Endothelial cell of umbilical vein (primary cell): Measurements from ENCODE around the gene DCUN1D5. TPM values are rescaled to one million over a fixed set of nuclear protein-coding genes. Genes with fewer than 3 reads are reported as not detected.

ENCODE experiments used
- BruUV-seq: library from RNA; stranded (reverse); fragments of 400-500 nt; replicated peaks from 2 replicates; lab custom pipeline; 2021; lab: Mats Ljungman, UMichigan
- CTCF ChIA-PET: fragments of 300-600, 350-600 bp; sonication (Branson Sonifier 250); formaldehyde crosslinking; loops from one replicate; lab custom pipeline; 2021; ENCODE audit warnings: antibody characterized with exemption, inconsistent platforms; lab: Charles Lee
- POLR2A ChIA-PET: fragments of 300-600, 350-600 bp; sonication (Branson Sonifier 250); formaldehyde crosslinking; loops from one replicate; lab custom pipeline; 2021; ENCODE audit warnings: antibody characterized with exemption, inconsistent platforms; lab: Charles Lee
- DNase-seq: peaks from one replicate; pipeline ENCODE4 v3.0.0-alpha.2; 2011; ENCODE audit warnings: low read depth, low spot score
- FAIRE-seq: peaks from 2 replicates; lab custom pipeline; 2011; peaks lifted over from hg19 to GRCh38; lab: Jason Lieb, UNC
- H2AFZ ChIP-seq: 2 replicates; pipeline ENCODE4 v1.6.0; 2012; ENCODE audit warnings: low read depth, low read length, control low read depth, inconsistent platforms
- H3K27ac ChIP-seq: 2 replicates; pipeline ENCODE4 v1.5.1; 2011; ENCODE audit warnings: low read depth, mild to moderate bottlenecking, control low read depth, low read length, moderate library complexity; ENCODE audit not compliant: insufficient read depth
- H3K27me3 ChIP-seq, 2 experiments: 2 replicates each; pipeline versions ENCODE4 v1.6.0 to v1.6.1; 2011; ENCODE audit warnings: low read length in 2 of 2, mixed read lengths in 1 of 2; ENCODE audit not compliant: control insufficient read depth in 2 of 2, insufficient read depth in 2 of 2
- H3K36me3 ChIP-seq, 2 experiments: 2 replicates in 1 of 2; 3 replicates in 1 of 2; pipeline ENCODE4 v1.5.1; 2011; ENCODE audit warnings: low read length in 2 of 2, mild to moderate bottlenecking in 1 of 2, moderate library complexity in 1 of 2; ENCODE audit not compliant: control insufficient read depth in 2 of 2, insufficient read depth in 2 of 2; ENCODE audit errors: extremely low read depth in 1 of 2
- H3K4me1 ChIP-seq: 3 replicates; pipeline ENCODE4 v1.5.1; 2011; ENCODE audit warnings: mild to moderate bottlenecking, low read length; ENCODE audit not compliant: control insufficient read depth, insufficient read depth; ENCODE audit errors: extremely low read depth
- H3K4me2 ChIP-seq: 2 replicates; pipeline ENCODE4 v1.6.1; 2011; ENCODE audit warnings: low read length, control low read depth, mixed read lengths; ENCODE audit not compliant: insufficient read depth
- H3K4me3 ChIP-seq, 3 experiments: fragments of 200-600 bp in 1 of 3; sonication (generic), shearing (Covaris generic) in 1 of 3; replicated peaks in 1 of 3; 2 replicates each; pipeline ENCODE4 v1.5.1; 2011 to 2016; ENCODE audit warnings: control low read depth in 3 of 3, low read length in 3 of 3, mild to moderate bottlenecking in 2 of 3, inconsistent platforms in 1 of 3, low read depth in 1 of 3, moderate library complexity in 1 of 3; ENCODE audit not compliant: insufficient read depth in 1 of 3
- H3K79me2 ChIP-seq: 2 replicates; pipeline ENCODE4 v1.6.0; 2012; ENCODE audit warnings: low read length, inconsistent platforms; ENCODE audit not compliant: control insufficient read depth, insufficient read depth
- H3K9ac ChIP-seq: replicated peaks from 2 replicates; pipeline ENCODE3; 2011; ENCODE audit warnings: low read length, control low read depth; ENCODE audit not compliant: insufficient read depth; ENCODE audit errors: extremely low read depth
- H3K9me1 ChIP-seq: replicated peaks from 3 replicates; pipeline ENCODE4 v1.6.0; 2011; ENCODE audit warnings: mild to moderate bottlenecking, low read length; ENCODE audit not compliant: control insufficient read depth, insufficient read depth; ENCODE audit errors: extremely low read depth
- H3K9me3 ChIP-seq: replicated peaks from 2 replicates; pipeline ENCODE4 v1.5.1; 2012; ENCODE audit warnings: low read length, inconsistent platforms; ENCODE audit not compliant: control insufficient read depth, insufficient read depth
- H4K20me1 ChIP-seq: replicated peaks from 2 replicates; pipeline ENCODE3; 2011; ENCODE audit warnings: mild to moderate bottlenecking, low read length; ENCODE audit not compliant: control insufficient read depth, insufficient read depth; ENCODE audit errors: extremely low read depth
- CTCF ChIP-seq, 2 donors: IDR thresholded peaks; 1 replicate in 1 of 2; 2 replicates in 1 of 2; pipeline ENCODE4 v1.5.1; 2011; ENCODE audit warnings: low read length in 2 of 2, mild to moderate bottlenecking in 2 of 2, moderate library complexity in 2 of 2, control low read depth in 1 of 2, inconsistent platforms in 1 of 2, low read depth in 1 of 2; ENCODE audit not compliant: insufficient read depth in 1 of 2; ENCODE audit errors: extremely low read depth in 1 of 2
- EZH2 ChIP-seq: IDR thresholded peaks from 2 replicates; pipeline ENCODE4 v1.6.1; 2012; ENCODE audit warnings: borderline replicate concordance, low read depth, mild to moderate bottlenecking, moderate library complexity, low read length, inconsistent platforms; ENCODE audit not compliant: severe bottlenecking
- FOS ChIP-seq: IDR thresholded peaks from 2 replicates; pipeline ENCODE4 v1.6.1; 2011; ENCODE audit warnings: mild to moderate bottlenecking, low read length, moderate library complexity, borderline replicate concordance; ENCODE audit not compliant: insufficient read depth
- GATA2 ChIP-seq: IDR thresholded peaks from 2 replicates; pipeline ENCODE4 v1.7.0; 2011; ENCODE audit warnings: low read depth, mild to moderate bottlenecking, moderate library complexity, mixed read lengths, low read length; ENCODE audit not compliant: insufficient read length, insufficient read depth
- JUN ChIP-seq: IDR thresholded peaks from 2 replicates; pipeline ENCODE4 v1.6.1; 2011; ENCODE audit warnings: borderline replicate concordance, low read depth; ENCODE audit not compliant: insufficient read length, insufficient read depth
- MYC ChIP-seq: IDR thresholded peaks from one replicate; pipeline ENCODE4 v1.6.1; 2011; ENCODE audit warnings: mild to moderate bottlenecking, low read depth, low read length
- POLR2A ChIP-seq: IDR thresholded peaks from 2 replicates; pipeline ENCODE4 v1.6.1; 2012; ENCODE audit warnings: low read depth, mild to moderate bottlenecking, control low read depth, low read length
- POLR2AphosphoS5 ChIP-seq: IDR thresholded peaks from 2 replicates; pipeline ENCODE4 v1.6.1; 2012; ENCODE audit warnings: low read depth, mild to moderate bottlenecking, control low read depth, low read length, moderate library complexity; ENCODE audit not compliant: insufficient read depth
- dilution Hi-C: fragments of 300-500 bp; cut with MboI; formaldehyde crosslinking; loops from one replicate; pipeline ENCODE4 v1.15.0; 2019; ENCODE audit warnings: low sequenced_read_pairs; ENCODE audit not compliant: extremely low pct_ligation_motif_present
- intact Hi-C: fragments of 100-400 bp; cut with micrococcal nuclease; formaldehyde crosslinking; loops from one replicate; pipeline ENCODE4 v1.10.0; 2022
- polyA plus RNA-seq, 4 experiments: library from polyadenylated mRNA; depleted of rRNA in 3 of 4; stranded (reverse) in 3 of 4; unstranded in 1 of 4; fragments of >200 nt; gene quantifications; 2 replicates each; pipeline versions ENCODE4 v1.2.1 to v1.2.3, GENCODE V29; 2011 to 2012; ENCODE audit warnings: missing spikeins in 1 of 4
- total RNA-seq: library from RNA; stranded (reverse); gene quantifications from 2 replicates; pipeline ENCODE4 v1.2.3, GENCODE V29; 2021
- TF ChIP-seq, protein P1 (sequence below): IDR thresholded peaks from 2 replicates; pipeline ENCODE4 v1.6.1; 2011; ENCODE audit not compliant: insufficient read depth, insufficient read length

Gene DCUN1D5
- total and polyA plus RNA-seq, 2 donors (not counting 3 experiments of a cell fraction or from before 2014, with no cell fraction given) = 32.9 to 49.8 TPM

- Histone ChIP-seq H3K9ac (no peak overlapping the region), H3K36me3 (no peaks in the 10 kb centered on the region), H3K4me1 (peaks cover 3% of the 10 kb centered on the region), H3K9me3 (no peaks in the 10 kb centered on the region), H3K4me3 (no peak overlapping the region), H4K20me1 (no peaks in the 10 kb centered on the region), H2AFZ (no peak overlapping the region), H3K27me3 (peaks cover 6 to 10% of the 10 kb centered on the region in 2 experiments), H3K27ac (no peak overlapping the region), H3K4me2 (no peak overlapping the region), H3K79me2 (no peaks in the 10 kb centered on the region), H3K9me1 (no peaks in the 10 kb centered on the region)
- FAIRE-seq (peak; percentile 33), DNase-seq (no peak)
- TF ChIP-seq POLR2AphosphoS5 = no peak
- TF ChIP-seq FOS = no peak
- TF ChIP-seq, protein P1, sequence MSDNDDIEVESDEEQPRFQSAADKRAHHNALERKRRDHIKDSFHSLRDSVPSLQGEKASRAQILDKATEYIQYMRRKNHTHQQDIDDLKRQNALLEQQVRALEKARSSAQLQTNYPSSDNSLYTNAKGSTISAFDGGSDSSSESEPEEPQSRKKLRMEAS = no peak
- TF ChIP-seq POLR2A = no peak
- no peak for TF ChIP-seq MYC
- no peak for TF ChIP-seq CTCF (IDR thresholded peaks at IDR 0.05; ENCODE audit: extremely low read depth in 1 of 2, insufficient read depth in 1 of 2, low read depth in 1 of 2, low read length in 2 of 2)
- no peak for TF ChIP-seq JUN
- no peak for TF ChIP-seq EZH2
- TF ChIP-seq GATA2 = no peak
- intact Hi-C loops (no loop called here), dilution Hi-C loops (no loop called here)
- BruUV-seq = no TSS peak
- POLR2A ChIA-PET = no interaction called here
- CTCF ChIA-PET = no interaction called here
Observed at GRCh38 chr11:103097279-103097678, 5.3 kb upstream of the DCUN1D5 start.
